HG03135 (cell line): ENCODE results near the gene UCHL1.
A peak's percentile ranks its signal among the peaks of the same experiment; 100 is the strongest.
"Not testable (repeated sequence)": the region's sequence is repeated elsewhere in the genome, so short reads cannot be mapped to it uniquely, and the experiment has no call there.

ENCODE experiments used
- ATAC-seq: cut with Tn5 transposase; IDR thresholded peaks from one replicate; pipeline ENCODE4 v1.9.1; 2021; ENCODE audit warnings: mild to moderate bottlenecking, moderate library complexity; ENCODE audit not compliant: unreplicated experiment

Gene UCHL1

GRCh38 chr4:41236032-41236431, 20.7 kb upstream of the UCHL1 start:
- no peak for ATAC-seq

- ATAC-seq, result no peak
These were observed 20.2 kb upstream of the UCHL1 start for GRCh38 chr4:41236508-41236907.

- no peak for ATAC-seq
These were observed 14.8 kb upstream of the UCHL1 start for GRCh38 chr4:41241919-41242318.

GRCh38 chr4:41245983-41246382, 10.7 kb upstream of the UCHL1 start:
- no peak for ATAC-seq

GRCh38 chr4:41256131-41256739, 493 bp upstream of the UCHL1 start:
- no peak for ATAC-seq

GRCh38 chr4:41257257-41257901, 651 bp downstream of the UCHL1 start:
- ATAC-seq, result peak; percentile 59

GRCh38 chr4:41257906-41258305, 1.2 kb downstream of the UCHL1 start:
- no peak for ATAC-seq

- no peak for ATAC-seq
These were observed 2.1 kb downstream of the UCHL1 start for GRCh38 chr4:41258783-41259182.

- no peak for ATAC-seq
These were observed 3.5 kb downstream of the UCHL1 start for GRCh38 chr4:41260116-41260733.

- ATAC-seq, result no peak
These were observed 5.5 kb downstream of the UCHL1 start for GRCh38 chr4:41262198-41262597.

- ATAC-seq, result no peak
These were observed 7.5 kb downstream of the UCHL1 start for GRCh38 chr4:41264212-41264611.

- no peak for ATAC-seq
These were observed 11.3 kb downstream of the UCHL1 start for GRCh38 chr4:41267997-41268396.

GRCh38 chr4:41268721-41269517, 12.2 kb downstream of the UCHL1 start:
- no peak for ATAC-seq

GRCh38 chr4:41269682-41270081, 13.0 kb downstream of the UCHL1 start:
- no peak for ATAC-seq

- not testable (repeated sequence) for ATAC-seq
These were observed 19.2 kb downstream of the UCHL1 start for GRCh38 chr4:41275931-41276330.

GRCh38 chr4:41280010-41280409, 23.3 kb downstream of the UCHL1 start:
- no peak for ATAC-seq

GRCh38 chr4:41281038-41281634, 24.4 kb downstream of the UCHL1 start:
- peak; percentile 91 for ATAC-seq

GRCh38 chr4:41282366-41282765, 25.6 kb downstream of the UCHL1 start:
- ATAC-seq, result no peak

- no peak for ATAC-seq
These were observed 28.6 kb downstream of the UCHL1 start for GRCh38 chr4:41285202-41285863.

- no peak for ATAC-seq
These were observed 29.1 kb downstream of the UCHL1 start for GRCh38 chr4:41285864-41286235.

- no peak for ATAC-seq
These were observed 30.3 kb downstream of the UCHL1 start for GRCh38 chr4:41287005-41287404.
